Coronary artery (tissue), 2 donors: Measurements from ENCODE around the gene BCAN.

Source experiments
- DNase-seq: peaks from one replicate; pipeline ENCODE4 v3.0.0-alpha.2; 2017; ENCODE audit warnings: low spot score
- H3K27ac ChIP-seq, 2 donors: fragments of 200-600 bp; sonication (generic); one replicate each; pipeline ENCODE4 v1.5.1; 2016 to 2019
- H3K4me3 ChIP-seq: fragments of 200-600 bp; sonication (generic); 2 replicates; pipeline ENCODE4 v1.5.1; 2016; ENCODE audit warnings: mild to moderate bottlenecking, moderate library complexity
- TF ChIP-seq, protein P1 (sequence below): fragments of 200-600 bp; sonication (generic); IDR thresholded peaks from one replicate; pipeline ENCODE4 v1.5.1; 2019; ENCODE audit warnings: antibody characterized with exemption

Gene BCAN

GRCh38 chr1:156665539-156665938 is 23.6 kb downstream of the BCAN start:
- H3K4me3 ChIP-seq: no peak overlapping the region
- H3K27ac ChIP-seq: peak overlapping the region; percentile 80 to 92
- no peak for DNase-seq
- TF ChIP-seq, protein P1, sequence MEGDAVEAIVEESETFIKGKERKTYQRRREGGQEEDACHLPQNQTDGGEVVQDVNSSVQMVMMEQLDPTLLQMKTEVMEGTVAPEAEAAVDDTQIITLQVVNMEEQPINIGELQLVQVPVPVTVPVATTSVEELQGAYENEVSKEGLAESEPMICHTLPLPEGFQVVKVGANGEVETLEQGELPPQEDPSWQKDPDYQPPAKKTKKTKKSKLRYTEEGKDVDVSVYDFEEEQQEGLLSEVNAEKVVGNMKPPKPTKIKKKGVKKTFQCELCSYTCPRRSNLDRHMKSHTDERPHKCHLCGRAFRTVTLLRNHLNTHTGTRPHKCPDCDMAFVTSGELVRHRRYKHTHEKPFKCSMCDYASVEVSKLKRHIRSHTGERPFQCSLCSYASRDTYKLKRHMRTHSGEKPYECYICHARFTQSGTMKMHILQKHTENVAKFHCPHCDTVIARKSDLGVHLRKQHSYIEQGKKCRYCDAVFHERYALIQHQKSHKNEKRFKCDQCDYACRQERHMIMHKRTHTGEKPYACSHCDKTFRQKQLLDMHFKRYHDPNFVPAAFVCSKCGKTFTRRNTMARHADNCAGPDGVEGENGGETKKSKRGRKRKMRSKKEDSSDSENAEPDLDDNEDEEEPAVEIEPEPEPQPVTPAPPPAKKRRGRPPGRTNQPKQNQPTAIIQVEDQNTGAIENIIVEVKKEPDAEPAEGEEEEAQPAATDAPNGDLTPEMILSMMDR: no peak

- DNase-seq: no peak
- Histone ChIP-seq H3K27ac (peak overlapping the region; percentile 63 to 87), H3K4me3 (no peak overlapping the region)
- TF ChIP-seq, protein P1: no peak
Measured at GRCh38 chr1:156666862-156667609, 25.1 kb downstream of the BCAN start.

GRCh38 chr1:156667610-156667967 is 25.7 kb downstream of the BCAN start:
- Histone ChIP-seq H3K4me3 (no peak overlapping the region), H3K27ac (peak overlapping the region; percentile 63 to 87)
- DNase-seq: no peak

DNA sequence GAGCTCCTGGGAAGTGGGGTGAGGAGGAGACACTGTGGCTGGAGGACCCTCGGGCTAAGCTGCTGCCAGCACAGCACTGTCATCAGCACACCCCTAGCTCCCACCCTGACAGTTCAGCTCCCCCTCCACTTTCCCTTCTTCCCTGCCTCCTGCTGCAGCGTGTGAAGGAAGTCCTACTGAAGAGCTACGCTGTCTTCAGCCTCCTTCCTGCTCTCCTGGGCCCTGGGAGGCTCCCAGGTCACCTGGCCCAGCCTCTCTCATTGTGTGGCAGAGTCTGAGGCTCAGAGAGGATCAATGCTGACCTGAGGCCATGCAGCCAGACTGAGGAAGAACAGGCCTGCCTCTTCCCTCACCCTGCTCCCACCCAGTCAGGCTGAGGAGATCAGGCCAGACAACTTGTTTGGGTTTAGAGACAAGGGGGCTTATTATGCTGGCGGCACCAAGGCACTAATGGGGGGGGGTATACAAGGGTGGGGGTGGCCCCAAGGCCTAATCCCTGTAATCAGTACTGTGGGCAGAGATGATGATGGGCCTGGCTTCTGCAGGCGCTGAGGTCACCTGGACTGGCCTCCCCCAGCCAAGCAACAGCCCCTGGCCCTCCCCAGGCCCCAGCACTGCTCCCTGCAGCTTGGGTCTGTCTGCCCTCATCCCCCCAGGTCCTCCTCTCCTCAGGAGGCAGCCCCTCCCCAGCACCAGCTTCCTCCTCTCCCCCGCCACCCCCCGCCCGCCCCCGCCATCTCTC is 26.2 kb downstream of the BCAN start:
- TF ChIP-seq, protein P1: no peak
- Histone ChIP-seq H3K4me3 (no peak overlapping the region), H3K27ac (peak overlapping the region; percentile 63 to 87)
- no peak for DNase-seq

More at GRCh38 chr1:156667610-156667967, 25.7 kb downstream of the BCAN start:
- TF ChIP-seq, protein P1: no peak

- no peak overlapping the region for H3K4me3 ChIP-seq
- H3K27ac ChIP-seq: peak overlapping the region in 1 of 2 donors; percentile 87
- DNase-seq: no peak
- TF ChIP-seq, protein P1: no peak
Measured at GRCh38 chr1:156668801-156669637, 27.1 kb downstream of the BCAN start.

DNA sequence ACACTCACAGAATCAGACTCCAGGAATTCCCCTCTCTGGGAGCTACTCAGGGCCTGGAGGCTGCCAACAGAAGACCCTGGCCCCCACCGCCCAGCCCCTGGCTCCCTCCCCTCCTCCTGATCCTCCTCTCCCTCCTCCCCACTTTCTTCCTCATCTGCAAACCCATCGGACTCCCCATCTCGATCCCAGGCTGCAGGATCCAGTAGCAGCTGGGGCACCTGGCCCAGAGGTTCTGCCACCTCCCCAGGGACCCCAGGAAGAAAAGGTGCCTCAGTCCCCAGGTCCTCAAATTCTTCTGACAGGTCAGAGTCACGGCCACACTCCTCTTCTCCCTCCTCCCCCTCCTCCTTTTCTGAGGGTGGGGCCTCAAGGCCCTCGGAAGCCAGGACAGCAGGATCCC is 27.9 kb downstream of the BCAN start:
- Histone ChIP-seq H3K4me3 (no peak overlapping the region), H3K27ac (peak overlapping the region in 1 of 2 donors; percentile 87)
- TF ChIP-seq, protein P1: no peak
- DNase-seq: no peak
